D721Med (cell line): ENCODE results near the gene ZDHHC6.

Source experiments
- DNase-seq: peaks from one replicate; pipeline ENCODE4 v3.0.0; 2011; ENCODE audit warnings: low spot score; ENCODE audit not compliant: insufficient read length
- FAIRE-seq: peaks from 2 replicates; lab custom pipeline; 2011; peaks lifted over from hg19 to GRCh38; lab: Jason Lieb, UNC
- TF ChIP-seq, protein P1 (sequence below): IDR thresholded peaks from 2 replicates; pipeline ENCODE4 v1.5.1; 2012; ENCODE audit warnings: mild to moderate bottlenecking, control low read depth; ENCODE audit not compliant: insufficient read depth; ENCODE audit errors: missing control alignments

Gene ZDHHC6

DNA sequence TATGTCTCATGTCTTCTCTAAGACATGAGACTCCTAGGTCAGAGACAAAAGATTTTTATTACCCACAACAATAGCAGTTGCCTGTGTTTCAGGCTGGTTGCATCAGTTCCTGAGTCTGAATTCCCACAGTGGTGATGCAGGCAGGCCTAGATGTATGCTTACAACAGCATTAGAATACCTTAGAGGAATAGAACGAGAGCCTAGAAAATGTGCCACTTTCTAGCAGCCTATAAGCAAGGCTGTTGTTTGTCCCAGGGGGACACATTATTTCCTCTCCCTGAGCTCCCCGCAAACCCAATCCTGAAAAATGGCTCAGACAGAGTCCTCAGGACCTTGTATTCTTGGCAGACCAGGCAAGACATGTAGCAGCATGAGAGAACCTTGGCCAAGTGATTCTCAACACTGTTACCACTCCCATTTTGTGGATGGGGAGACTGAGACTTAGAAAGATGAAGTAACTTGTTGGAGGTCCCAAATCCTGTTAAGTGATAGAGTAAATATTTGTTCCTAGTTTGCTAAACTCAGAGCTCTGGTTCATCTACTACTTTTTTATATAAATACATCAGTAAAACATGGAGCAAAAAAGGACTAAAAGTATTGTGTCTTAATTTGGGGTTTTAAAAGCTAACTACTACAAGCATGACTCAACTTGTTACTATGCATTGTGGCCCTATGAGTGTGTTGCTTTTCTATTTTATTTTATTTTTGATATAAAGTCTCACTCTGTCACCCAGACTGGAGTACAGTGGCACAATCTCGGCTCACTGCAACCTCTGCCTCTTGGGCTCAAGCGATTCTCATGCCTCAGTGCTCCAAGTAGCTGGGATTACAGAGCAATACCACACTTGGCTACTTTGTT, 14.5 kb upstream of the ZDHHC6 start:
- DNase-seq (no peak), FAIRE-seq (no peak)
- TF ChIP-seq, protein P1, sequence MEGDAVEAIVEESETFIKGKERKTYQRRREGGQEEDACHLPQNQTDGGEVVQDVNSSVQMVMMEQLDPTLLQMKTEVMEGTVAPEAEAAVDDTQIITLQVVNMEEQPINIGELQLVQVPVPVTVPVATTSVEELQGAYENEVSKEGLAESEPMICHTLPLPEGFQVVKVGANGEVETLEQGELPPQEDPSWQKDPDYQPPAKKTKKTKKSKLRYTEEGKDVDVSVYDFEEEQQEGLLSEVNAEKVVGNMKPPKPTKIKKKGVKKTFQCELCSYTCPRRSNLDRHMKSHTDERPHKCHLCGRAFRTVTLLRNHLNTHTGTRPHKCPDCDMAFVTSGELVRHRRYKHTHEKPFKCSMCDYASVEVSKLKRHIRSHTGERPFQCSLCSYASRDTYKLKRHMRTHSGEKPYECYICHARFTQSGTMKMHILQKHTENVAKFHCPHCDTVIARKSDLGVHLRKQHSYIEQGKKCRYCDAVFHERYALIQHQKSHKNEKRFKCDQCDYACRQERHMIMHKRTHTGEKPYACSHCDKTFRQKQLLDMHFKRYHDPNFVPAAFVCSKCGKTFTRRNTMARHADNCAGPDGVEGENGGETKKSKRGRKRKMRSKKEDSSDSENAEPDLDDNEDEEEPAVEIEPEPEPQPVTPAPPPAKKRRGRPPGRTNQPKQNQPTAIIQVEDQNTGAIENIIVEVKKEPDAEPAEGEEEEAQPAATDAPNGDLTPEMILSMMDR = no peak

DNA sequence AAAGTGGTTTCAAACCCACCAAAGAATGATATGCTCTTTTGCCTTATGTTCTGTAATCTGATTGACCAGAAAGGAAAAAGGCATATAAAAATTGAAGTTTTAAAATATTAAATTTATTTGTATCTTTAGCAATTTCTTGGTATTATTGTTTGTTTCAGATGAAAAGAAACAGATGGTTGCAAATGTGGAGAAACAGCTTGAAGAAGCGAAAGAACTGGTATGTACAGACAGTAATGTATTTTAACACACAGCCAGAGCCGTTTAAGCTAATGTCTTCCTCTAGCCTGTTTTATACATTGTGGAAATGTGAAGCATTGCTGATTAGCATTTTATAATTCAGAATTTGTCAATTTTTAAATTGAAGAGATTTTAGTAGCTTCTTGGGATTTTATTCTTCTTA, 13.7 kb upstream of the ZDHHC6 start:
- DNase-seq (no peak), FAIRE-seq (no peak)
- TF ChIP-seq, protein P1 = no peak

DNA sequence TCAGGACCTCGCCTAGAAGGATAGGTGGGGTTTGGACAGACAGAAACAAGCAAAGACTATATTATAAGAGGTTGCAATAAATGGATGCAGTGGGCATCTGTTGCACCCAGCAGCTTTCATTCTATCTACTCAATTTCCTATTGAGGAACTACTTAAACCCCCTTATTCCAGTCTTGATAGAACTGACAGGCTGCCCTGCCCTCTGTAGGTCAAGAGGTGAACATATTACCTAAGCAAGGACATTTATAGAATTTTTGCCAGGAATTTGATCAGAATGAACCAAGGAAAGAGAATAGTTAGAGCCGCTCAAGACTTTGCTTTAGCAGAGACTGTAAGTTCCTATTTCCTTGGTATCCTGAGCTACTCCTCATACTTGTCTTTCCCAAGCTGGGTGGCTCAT, 9.8 kb upstream of the ZDHHC6 start:
- FAIRE-seq (no peak), DNase-seq (no peak)
- TF ChIP-seq, protein P1 = peak; percentile 2

DNA sequence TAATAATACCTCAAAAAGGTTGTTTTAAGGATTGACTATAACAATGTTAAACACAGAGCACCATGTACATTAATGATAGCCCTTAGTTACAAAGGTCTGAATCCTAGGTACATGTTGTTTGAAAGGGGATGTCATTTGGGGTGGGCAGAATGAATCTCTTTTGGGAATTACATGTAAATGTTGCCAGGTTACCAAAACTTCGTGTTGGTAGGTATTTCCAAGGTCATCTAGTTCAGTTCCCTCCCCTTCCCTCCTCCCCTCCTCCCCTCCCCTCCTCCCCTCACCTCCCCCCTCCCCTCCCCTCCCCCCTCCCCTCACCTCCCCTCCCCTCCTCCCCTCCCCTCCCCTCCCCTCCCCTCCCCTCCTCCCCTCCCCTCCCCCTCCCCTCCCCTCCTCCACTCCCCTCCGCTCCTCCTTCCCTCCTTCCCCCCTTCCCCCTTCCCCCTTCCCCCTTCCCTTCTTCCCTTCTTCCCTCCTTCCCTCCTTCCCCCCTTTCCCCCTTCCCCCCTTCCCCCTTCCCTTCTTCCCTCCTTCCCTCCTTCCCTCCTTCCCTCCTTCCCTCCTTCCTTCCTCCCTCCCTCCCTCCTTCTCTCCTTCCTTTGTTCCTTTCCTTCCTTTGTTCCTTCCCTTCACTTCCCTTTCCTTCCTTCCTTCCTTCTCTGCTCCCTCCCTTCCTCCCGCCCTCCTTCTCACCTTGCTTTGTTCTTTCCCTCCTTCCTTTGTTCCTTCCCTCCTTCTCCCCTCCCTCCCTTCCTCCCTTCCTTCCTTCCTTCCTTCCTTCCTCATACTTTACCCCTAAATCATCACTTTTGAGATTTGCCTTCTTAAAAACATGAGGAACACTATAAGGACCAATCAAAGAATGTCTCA, 8.4 kb upstream of the ZDHHC6 start:
- TF ChIP-seq, protein P1 = no peak
- FAIRE-seq (no peak), DNase-seq (no peak)

DNA sequence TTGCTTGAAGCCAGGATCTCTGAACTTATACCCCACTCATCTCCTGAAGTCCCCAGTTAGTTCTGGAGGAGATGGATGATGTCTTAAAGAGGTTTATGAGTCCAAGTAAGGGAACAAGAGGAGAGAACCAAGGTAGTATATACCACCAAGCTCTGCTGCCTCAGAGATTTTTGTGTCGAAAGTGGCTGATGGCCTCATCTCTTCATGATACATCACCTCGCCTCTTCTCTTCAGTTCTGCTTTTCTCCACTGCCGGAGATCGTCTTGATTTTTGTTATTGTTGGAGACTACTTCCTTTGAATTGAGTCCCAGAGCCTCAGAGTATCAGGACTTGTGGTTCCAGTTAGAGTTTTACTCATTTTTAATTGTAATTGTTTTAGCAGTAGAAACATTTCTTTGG, 2.2 kb upstream of the ZDHHC6 start:
- no peak for DNase-seq
- no peak for FAIRE-seq
- TF ChIP-seq, protein P1 = no peak

DNA sequence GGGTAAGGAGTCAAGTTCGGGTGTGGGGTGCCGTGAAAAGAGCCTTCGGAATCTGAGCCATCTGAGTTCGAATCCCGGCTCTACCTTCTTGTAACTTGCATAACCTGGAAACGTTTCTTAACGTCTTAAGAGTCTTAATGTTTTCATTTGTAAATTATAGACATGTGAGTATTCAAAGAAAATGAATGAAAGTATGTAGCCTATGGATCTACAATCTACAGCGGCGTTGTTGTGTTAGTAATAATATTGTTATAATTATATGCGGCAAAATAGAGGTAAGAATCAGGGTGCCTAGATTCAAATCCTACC, 860 bp upstream of the ZDHHC6 start:
- DNase-seq (no peak), FAIRE-seq (no peak)
- TF ChIP-seq, protein P1 = no peak
